ENCODE data around the gene SSB.
"Not testable (repeated sequence)": the region's sequence is repeated elsewhere in the genome, so short reads cannot be mapped to it uniquely, and the experiment has no call there.

The SSB gene

DNA sequence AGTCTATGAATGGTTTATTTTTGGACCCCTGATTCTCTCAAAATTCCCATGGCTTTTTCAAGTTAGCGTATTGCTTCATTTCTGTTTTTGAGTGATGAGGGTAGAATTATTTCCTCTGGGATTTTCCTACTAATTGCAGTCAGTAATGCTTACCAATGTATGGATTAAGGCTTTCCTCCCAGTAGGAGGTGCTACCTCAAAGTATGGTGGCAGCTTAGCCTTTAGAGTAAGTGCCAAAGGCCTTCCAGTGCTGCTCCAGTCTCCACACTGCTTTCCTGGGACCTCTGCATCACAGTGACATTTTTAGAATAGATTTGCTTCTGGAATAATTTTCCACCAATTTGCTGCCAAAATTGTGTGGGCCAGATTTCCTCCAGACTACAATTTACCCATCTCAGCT lies 16.2 kb upstream of the SSB start:
- no peak for DNase-seq (ENCODE audit: low read depth)

DNA sequence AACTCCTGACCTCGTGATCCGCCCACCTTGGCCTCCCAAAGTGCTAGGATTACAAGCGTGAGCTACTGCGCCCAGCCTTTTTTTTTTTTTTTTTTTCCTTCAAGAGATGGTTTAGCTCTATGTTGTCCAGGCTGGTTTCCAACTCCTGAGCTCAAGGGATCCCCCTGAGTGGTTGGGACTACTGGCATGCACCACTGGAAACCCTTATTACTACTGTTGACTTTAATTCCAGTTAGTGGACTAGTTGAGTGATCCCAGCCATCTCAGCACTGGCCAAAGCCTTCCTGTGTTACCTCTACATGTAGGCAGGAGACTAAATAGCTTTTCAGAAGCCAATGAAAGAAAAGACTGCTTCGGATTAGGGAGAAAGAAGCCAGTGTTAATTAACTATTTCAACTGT lies 8.1 kb upstream of the SSB start:
- DNase-seq (ENCODE audit: low read depth) = no peak

DNA sequence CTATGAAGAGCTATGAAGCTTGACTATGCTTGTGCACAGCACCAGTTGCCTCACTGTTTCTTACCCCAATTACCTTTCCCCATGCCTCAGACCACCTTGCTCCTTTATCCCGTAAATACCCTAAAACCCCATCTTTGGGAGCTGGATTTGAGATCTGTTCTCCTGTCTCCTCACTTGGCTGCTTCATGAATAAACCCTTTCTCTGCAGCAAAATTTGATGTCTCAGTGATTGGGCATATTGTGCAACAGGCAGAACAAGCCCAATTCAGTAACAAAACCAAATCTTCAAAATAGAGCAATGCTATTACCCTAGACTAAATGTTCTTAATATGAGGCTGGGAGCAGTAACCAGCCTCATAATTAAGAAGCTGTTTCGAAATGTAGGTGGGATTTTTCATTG lies 3.5 kb upstream of the SSB start:
- no peak for DNase-seq (ENCODE audit: low read depth)

DNA sequence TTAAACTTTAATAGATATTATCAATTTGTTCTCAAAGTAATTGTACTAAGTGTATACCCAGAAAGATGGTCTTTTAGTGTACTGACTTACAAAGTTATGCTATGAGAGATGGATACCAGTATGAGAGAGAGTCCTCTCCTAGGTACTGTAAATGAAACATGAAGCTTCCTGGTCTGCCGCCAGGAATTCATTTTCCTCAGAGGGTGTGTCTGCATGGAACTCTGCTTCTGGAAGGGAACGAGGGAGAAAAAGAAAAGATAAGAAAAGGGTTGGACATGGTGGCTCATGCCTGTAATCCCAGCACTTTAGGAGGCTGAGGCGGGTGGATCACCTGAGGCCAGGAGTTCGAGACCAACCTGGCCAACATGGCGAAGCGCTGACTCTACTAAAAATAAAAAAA lies 2.2 kb upstream of the SSB start:
- no peak for DNase-seq (ENCODE audit: low read depth)

DNA sequence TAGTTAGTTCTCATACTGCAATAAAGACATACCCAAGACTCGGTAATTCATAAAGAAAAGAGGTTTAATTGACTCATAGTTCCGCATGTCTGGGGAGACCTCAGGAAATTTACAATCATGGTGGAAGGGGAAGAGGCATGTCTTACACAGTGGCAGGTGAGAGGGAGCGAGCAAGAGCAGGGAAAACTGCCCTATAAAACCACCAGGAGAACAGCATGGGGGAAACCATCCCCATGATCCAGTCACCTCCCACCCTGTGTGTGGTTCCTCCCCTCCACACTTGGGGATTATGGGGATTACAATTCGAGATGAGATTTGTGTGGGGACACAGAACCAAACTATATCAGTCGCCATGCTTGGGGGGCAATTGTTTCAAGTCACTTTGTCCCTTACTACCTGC lies 1.1 kb upstream of the SSB start:
- no peak for DNase-seq (ENCODE audit: low read depth)

DNA sequence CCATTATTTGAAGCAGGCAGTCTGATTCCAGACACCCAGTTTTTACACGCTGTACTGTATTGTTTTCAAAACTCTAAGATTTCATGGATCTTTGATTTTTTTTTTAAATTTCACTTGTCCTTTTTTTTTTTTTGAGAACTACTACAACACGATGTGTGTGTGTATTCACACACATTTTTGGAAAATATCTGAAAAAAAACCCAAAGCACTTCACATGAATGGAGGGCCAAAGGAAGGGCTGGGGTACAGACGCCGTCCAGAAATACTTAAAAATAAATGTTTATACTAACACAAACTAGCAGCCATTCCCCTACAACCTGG lies 314 bp upstream of the SSB start:
- DNase-seq (ENCODE audit: low read depth) = no peak

DNA sequence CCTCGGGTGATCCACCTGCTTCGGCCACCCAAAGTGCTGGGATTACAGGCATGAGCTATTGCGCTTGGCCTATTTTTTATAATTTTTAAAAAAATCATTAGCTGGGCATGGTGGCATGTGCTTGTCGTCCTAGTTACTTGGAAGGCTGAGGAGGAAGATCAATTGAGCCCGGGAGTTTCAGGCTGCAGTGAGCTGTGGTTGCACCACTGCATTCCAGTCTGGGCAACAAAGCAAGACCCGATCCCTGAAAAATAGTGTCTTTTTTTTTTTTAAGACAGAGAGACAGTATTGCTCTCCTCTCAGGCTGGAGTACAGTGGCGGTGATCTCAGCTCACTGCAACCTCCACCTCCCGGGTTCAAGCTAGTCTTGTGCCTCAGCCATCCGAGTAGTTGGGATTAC lies 4.8 kb downstream of the SSB start:
- no peak for DNase-seq (ENCODE audit: low read depth)

DNA sequence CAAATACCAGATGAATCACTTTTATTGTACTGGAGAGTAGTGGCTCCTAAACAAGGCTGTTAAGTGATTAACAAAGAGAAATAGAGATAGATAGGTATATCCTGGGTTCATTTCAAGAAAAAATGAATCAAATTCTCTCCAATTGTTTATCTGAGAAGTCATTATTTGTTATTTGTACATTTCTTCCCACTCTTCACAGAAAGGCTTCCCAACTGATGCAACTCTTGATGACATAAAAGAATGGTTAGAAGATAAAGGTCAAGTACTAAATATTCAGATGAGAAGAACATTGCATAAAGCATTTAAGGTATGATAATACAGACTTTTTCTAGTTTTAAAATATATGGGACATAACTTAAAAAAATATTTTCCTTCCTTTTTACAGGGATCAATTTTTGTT lies 7.9 kb downstream of the SSB start:
- DNase-seq (ENCODE audit: low read depth) = no peak

DNA sequence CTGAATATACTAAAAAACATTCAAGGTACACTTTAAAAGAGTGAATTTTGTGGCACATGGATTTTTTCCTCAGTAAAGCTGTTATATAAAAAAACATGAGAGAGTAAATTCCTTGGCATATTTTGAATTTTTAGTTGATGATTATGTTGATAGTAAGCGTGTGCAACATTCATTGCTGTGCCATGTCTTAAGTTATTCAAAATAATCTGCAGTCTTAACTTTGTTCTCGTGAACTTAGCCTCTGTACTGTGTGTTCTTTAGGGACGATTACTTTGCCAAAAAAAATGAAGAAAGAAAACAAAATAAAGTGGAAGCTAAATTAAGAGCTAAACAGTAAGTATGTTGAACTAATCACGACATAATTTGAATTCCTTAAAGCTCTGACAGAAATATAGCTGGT lies 9.6 kb downstream of the SSB start:
- DNase-seq (ENCODE audit: low read depth) = no peak

DNA sequence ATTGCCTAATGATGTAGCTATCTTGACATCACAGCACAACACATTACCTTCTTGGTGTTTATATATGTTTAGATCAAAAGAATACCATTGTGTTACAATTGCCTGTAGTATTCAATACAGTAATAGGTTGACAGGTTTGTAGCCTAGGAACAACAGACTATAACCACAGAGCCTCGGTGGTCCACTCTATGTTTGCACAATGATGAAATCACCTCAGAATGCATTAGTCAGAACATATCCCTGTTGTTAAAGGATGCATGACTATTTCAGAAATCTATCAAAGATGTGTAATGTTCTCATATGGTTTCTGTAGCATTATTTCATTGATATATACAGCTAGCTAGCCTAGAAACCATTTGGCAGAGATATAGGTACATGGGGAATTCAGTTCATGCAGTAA lies 17.2 kb downstream of the SSB start:
- no peak for DNase-seq (ENCODE audit: low read depth)

DNA sequence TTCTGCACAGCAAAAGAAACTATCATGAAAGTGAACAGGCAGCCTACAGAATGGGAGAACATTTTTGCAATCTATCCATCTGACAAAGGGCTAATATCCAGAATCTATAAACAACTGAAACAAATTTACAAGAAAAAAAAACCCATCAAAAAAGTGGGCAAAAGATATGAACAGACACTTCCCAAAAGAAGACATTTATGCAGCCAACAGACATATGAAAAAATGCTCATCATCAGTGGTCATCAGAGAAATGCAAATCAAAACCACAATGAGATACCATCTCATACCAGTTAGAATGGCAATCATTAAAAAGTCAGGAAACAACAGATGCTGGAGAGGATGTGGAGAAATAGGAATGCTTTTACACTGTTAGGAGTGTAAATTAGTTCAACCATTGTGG lies 18.3 kb downstream of the SSB start:
- not testable (repeated sequence) for DNase-seq (ENCODE audit: low read depth)

DNA sequence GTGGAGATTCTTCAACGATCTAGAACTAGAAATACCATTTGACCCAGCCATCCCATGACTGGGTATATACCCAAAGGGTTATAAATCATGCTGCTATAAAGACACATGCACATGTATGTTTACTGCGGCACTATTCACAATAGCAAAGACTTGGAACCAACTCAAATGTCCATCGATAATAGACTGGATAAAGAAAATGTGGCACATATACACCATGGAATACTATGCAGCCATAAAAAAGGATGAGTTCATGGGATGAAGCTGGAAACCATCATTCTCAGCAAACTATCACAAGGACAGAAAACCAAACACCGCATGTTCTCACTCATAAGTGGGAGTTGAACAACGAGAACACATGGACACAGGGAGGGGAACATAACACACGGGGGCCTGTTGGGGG lies 18.7 kb downstream of the SSB start:
- not testable (repeated sequence) for DNase-seq (ENCODE audit: low read depth)

DNA sequence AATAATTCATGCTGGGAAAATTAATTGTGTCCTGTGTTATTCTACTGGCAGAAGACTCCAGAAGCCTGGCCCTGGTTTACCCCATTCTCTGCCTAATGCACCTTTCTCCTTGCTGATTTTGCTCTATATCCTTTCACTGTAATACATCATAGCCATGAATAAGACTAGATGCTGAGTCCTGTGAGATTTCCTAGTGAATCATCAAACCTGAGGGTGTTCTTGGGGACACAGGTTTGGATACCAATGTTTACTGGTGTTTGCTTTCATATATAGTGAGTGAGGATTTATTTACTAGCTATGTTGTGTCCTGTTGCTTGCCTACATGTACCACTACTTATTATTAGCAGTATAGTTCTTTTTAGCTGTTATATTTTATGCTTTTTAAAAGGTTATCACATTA lies 19.6 kb downstream of the SSB start:
- no peak for DNase-seq (ENCODE audit: low read depth)

DNA sequence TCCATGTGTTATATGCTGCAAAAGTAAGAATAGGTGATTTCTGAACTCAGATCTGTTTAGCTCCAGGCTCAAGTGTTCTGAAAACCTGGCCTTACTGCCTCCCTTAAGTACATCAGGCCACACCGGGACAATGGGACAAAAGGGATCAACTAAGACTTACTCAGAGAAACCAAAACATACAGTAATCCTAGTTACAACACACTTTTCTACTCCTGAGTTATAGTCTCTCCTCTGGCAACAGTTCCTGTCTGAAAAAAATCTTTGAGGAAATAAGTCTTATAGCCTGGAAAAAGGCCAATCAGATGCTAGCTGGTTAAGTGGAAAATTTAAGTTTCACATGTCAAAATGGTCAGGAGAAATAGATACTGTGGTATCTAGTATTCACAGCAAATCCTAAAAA lies 20.4 kb downstream of the SSB start:
- DNase-seq (ENCODE audit: low read depth) = no peak

DNA sequence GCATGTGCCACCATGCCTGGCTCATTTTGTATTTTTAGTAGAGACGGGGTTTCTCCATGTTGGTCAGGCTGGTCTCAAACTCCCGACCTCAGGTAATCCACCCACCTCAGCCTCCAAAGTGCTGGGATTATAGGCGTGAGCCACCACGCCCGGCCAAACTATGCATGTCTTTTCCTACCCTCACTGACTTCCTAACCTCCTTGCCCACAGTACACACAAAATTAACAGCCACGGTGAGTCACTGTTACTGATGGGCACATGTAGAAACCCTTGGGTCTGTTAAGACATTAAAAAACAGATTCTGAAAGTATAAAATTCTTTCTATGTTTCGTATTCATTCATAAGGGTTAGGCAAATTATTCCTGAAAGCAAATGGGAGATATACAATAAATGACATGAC lies 21.4 kb downstream of the SSB start:
- not testable (repeated sequence) for DNase-seq (ENCODE audit: low read depth)

DNA sequence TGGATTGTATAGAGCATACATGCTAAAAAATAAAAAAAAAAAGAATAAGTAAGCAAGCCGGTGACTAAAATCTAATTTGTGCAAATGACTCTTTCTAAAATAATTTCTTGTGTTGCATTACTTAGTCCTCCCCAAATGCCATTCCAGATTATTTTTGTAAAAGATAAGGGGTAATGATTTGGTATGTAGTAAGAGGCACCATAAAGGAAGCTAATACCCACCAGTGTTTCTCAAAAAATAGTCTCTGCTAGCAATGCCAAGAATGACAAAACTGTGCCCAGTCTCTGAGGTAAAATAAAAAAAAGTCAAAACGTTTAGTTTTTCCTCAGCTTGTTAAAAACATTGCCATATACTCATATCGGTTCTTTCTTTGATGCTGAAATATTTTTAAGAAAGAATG lies 23.4 kb downstream of the SSB start:
- no peak for DNase-seq (ENCODE audit: low read depth)

DNA sequence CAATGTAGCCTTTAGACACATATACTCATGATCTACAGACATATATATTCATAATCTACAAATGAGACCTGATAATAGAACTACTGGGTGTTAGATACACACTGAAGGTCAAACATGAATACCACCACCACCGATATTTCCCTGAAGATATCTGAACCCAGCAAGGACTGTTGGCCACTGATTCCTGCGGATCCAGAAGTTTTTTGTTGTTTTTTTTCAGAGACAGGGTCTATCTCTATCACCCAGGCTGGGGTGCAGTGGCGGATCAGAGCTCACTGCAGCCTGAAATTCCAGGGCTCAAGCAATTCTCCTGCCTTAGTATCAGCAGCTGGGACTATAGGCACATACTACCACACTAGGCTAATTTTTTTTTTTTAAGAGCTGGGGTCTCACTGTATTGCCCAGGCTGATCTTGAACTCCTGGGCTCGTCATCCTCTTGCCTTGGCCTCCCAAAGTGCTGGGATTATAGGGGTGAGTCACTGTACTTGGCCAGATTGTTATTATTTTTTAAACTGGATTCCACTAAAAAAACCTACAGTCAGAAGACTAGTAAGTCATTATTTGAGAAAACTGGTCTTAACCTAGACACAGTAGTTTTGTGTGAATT lies 24.2 kb downstream of the SSB start:
- no peak for DNase-seq (ENCODE audit: low read depth)

DNA sequence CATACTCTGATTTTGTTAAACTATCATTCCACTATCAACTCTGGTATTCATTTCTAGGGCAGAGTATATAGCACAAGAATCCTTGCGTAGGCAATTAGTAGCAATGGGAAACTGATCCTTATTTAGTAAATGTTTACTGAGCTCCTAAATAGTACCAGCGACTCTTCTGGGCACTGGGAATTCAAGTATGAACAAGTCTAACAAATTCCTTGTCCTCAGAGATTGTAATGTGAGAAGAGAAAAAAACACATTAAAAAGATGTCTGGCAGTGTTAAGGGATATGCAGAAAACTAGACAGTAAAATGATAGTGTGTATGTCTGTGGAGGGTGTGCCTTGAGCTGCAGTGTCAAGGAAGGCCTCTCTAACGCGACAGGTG lies 25.3 kb downstream of the SSB start:
- no peak for DNase-seq (ENCODE audit: low read depth)

DNA sequence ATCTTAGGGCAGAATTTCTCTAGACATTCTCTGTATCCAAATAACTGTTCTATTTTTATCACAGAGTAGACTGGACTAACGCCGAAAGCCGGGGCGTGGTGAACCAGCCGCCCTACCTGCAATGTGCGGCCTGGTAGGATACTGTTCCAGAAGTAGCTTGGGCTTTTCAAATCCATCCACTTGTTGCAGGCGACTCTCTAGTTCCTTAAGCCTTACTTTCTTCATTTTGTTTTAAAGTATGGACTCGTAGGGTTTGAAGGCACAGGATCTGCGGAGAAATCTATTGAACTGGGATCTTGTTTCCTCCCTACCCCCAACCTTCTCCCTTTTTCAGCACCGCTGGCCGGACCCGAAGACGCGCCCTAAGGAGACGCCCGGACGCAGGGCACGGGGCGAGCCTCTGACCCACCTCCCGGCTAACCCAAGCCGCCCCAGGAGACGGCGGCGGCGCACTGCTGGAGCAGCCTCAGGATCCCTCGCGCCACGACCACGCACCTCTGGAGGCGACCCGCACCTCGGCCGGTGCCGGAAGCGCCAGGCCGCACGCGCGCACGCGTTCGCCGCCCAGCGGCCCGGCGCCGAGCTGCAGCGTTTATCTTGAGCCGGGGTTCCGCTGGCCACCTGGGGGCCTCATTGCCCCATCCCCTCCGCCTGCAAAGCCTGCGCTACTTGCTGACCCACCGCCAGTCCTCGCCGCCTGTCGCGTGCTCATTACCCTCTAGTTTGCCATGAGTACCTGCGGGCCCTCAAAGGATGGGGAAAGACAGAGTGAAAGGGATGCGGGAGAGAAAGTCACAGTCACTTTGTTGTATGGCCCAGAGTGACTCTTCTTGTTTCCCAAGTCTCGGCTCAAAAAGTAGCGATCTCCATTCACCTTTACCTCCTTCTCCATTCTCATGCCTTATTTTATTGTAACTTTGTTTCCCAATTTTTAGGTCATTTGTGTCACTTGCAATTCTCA lies 26.0 kb downstream of the SSB start, which contains the start of gene METTL5:
METTL5 (minus strand) TSS at position 533 of the 961 bp plus-strand sequence; CDS start at position 225, 308 bp downstream.
- DNase-seq (ENCODE audit: low read depth) = peak; percentile 64

DNA sequence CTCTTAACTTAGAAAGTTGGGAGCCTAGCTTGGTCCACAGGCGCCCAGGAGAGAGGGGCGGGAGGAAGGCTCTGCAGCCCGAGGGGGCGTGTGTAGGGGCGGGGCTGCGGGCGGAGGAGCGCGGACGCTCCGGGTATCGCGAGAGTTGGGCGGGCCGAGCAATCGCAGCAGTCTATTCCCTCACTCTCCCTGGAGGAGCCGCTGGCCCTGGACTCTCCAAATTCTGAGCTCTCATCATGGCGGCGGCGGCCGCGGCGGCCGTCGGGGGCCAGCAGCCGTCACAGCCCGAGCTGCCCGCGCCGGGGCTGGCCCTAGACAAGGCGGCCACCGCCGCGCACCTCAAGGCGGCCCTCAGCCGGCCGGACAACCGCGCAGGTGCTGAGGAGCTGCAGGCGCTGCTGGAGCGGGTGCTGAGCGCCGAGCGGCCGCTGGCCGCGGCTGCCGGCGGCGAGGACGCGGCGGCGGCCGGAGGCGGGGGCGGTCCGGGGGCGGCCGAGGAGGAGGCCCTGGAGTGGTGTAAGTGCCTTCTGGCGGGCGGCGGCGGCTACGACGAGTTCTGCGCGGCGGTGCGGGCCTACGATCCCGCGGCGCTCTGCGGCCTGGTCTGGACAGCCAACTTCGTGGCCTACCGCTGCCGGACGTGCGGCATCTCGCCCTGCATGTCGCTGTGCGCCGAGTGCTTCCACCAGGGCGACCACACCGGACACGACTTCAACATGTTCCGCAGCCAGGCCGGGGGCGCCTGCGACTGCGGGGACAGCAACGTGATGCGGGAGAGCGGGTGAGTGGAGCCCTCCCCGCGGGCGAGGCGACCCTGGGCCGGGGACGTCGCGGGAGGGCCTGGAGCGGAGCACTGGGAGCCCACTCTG lies 28.8 kb downstream of the SSB start, which contains the start of gene UBR3:
UBR3 (plus strand) TSS at position 183 of the 869 bp plus-strand sequence; CDS start at position 237, 54 bp downstream.
- peak; percentile 70 for DNase-seq (ENCODE audit: low read depth)

DNA sequence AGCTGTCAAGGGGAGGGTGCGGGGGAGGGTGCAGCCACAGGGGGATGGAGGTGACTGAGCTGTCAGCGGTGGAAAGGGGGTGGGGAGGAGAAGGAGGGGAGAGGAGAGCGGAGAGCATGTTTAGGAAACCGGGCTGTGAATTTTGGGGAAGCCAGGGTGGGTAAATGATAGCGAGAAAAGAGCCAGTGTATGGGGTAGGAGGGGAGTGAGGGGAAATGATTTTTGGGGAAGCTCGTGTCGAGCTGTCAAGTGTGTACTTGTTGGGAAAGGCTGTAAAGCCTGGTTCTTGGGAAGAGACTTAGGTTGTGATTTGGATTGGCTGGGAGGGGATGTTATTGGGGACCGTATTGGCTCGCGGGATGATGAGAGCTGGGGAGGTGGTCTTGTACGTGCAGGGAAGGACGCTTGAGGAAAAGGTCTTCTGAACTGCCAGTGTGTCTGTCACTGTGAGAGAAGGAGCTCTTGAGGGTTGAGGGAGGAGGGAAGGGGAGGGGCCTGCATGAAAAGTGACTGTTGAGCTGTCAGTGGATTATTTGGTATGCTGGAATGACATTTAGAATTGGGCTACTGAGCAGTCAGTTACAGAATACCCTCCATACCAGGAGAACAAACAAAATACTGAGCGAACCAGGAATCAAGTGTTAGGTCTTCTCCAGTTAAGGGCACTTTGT lies 29.6 kb downstream of the SSB start:
- no peak for DNase-seq (ENCODE audit: low read depth)

DNA sequence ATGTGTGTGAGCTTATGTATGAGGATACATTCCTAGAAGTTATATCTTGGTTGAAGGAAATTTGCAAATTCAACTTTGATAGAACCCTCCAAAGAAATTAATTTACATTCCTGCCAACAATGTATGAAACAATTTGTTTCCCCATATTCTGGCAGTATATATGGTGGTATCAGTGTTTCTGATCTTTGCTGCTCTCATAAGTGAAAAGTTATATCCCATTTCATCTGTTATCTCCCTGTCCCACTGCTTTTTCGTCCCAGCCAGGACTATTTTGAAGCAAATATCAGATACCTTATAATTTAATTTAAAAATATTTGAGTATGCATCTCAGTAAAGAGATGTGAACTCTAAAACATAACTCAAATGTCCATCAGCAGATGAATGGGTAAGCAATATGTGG lies 35.7 kb downstream of the SSB start:
- no peak for DNase-seq (ENCODE audit: low read depth)

All from stimulated activated CD8-positive, alpha-beta memory T cell treated with anti-CD3 and anti-CD28 coated beads, Interleukin-15, amount 100 ng/mL, for 24 hours (primary cell).